H9 (cell line): Measurements from ENCODE around the gene C10orf88. TPM values are rescaled to one million over a fixed set of nuclear protein-coding genes. Genes with fewer than 3 reads are reported as not detected.

Source experiments
- DNase-seq: peaks from one replicate; pipeline ENCODE4 v3.0.0-alpha.2; 2017
- H2AFZ ChIP-seq: one replicate; pipeline ENCODE4 v1.6.1; 2013; ENCODE audit warnings: mild to moderate bottlenecking, low read length, control low read depth, moderate library complexity
- H2AK5ac ChIP-seq: 2 replicates; pipeline ENCODE4 v1.6.1; 2013; ENCODE audit warnings: low read length, control low read depth, mixed read lengths; ENCODE audit not compliant: insufficient read length
- H2BK120ac ChIP-seq: one replicate; pipeline ENCODE4 v1.6.1; 2013; ENCODE audit warnings: low read depth, mild to moderate bottlenecking, low read length, control low read depth, inconsistent platforms; ENCODE audit not compliant: poor library complexity, severe bottlenecking
- H2BK12ac ChIP-seq: 2 replicates; pipeline ENCODE4 v1.6.1; 2013; ENCODE audit warnings: low read length, control low read depth, mixed read lengths, low read depth; ENCODE audit not compliant: insufficient read length
- H2BK15ac ChIP-seq: 2 replicates; pipeline ENCODE4 v1.6.1; 2013; ENCODE audit warnings: low read depth, low read length, control low read depth
- H2BK20ac ChIP-seq: one replicate; pipeline ENCODE4 v1.6.1; 2013; ENCODE audit warnings: low read depth, mild to moderate bottlenecking, low read length, control low read depth, inconsistent platforms; ENCODE audit not compliant: poor library complexity, severe bottlenecking
- H2BK5ac ChIP-seq: 2 replicates; pipeline ENCODE4 v1.6.1; 2013; ENCODE audit warnings: low read length, control low read depth, mixed read lengths; ENCODE audit not compliant: insufficient read length
- H3K14ac ChIP-seq: 2 replicates; pipeline ENCODE4 v1.6.1; 2013; ENCODE audit warnings: low read length, control low read depth; ENCODE audit not compliant: insufficient read depth
- H3K18ac ChIP-seq: 2 replicates; pipeline ENCODE4 v1.6.1; 2013; ENCODE audit warnings: low read depth, mild to moderate bottlenecking, mixed read lengths, low read length, control low read depth; ENCODE audit not compliant: insufficient read length
- H3K23ac ChIP-seq: 2 replicates; pipeline ENCODE4 v1.6.1; 2013; ENCODE audit warnings: low read length, control low read depth, mixed read lengths, low read depth; ENCODE audit not compliant: insufficient read length
- H3K23me2 ChIP-seq: 2 replicates; pipeline ENCODE4 v1.6.1; 2013; ENCODE audit warnings: low read depth, mild to moderate bottlenecking, mixed read lengths, low read length, control low read depth; ENCODE audit not compliant: insufficient read length, poor library complexity, severe bottlenecking
- H3K27ac ChIP-seq: 2 replicates; pipeline ENCODE4 v1.5.1; 2013; ENCODE audit warnings: low read length, control low read depth, mixed read lengths, low read depth; ENCODE audit not compliant: insufficient read length
- H3K27me3 ChIP-seq: 2 replicates; pipeline ENCODE4 v1.6.1; 2013; ENCODE audit warnings: low read length, control low read depth, inconsistent platforms; ENCODE audit not compliant: insufficient read depth
- H3K4ac ChIP-seq: 2 replicates; pipeline ENCODE4 v1.6.1; 2013; ENCODE audit warnings: low read depth, mild to moderate bottlenecking, control low read depth, inconsistent platforms, low read length, moderate library complexity
- H3K4me1 ChIP-seq: 2 replicates; pipeline ENCODE4 v1.6.1; 2013; ENCODE audit warnings: low read length, control low read depth, inconsistent platforms; ENCODE audit not compliant: insufficient read depth
- H3K4me2 ChIP-seq: 2 replicates; pipeline ENCODE4 v1.6.1; 2013; ENCODE audit warnings: low read length, control low read depth, mixed read lengths; ENCODE audit not compliant: insufficient read length, insufficient read depth
- H3K56ac ChIP-seq: 2 replicates; pipeline ENCODE4 v1.6.1; 2013; ENCODE audit warnings: low read depth, mild to moderate bottlenecking, mixed read lengths, low read length, control low read depth; ENCODE audit not compliant: insufficient read length
- H3K79me1 ChIP-seq: 2 replicates; pipeline ENCODE4 v1.6.1; 2013; ENCODE audit warnings: low read depth, mild to moderate bottlenecking, moderate library complexity, low read length, control low read depth, inconsistent platforms; ENCODE audit not compliant: insufficient read depth, poor library complexity, severe bottlenecking
- H3K79me2 ChIP-seq: 2 replicates; pipeline ENCODE4 v1.6.1; 2013; ENCODE audit warnings: low read length, control low read depth, inconsistent platforms; ENCODE audit not compliant: insufficient read depth
- H3K9ac ChIP-seq: 2 replicates; pipeline ENCODE4 v1.6.1; 2013; ENCODE audit warnings: low read length, control low read depth, mixed read lengths; ENCODE audit not compliant: insufficient read length; ENCODE audit errors: extremely low read depth
- H3K9me3 ChIP-seq: one replicate; pipeline ENCODE4 v1.6.1; 2013; ENCODE audit warnings: low read depth, low read length, inconsistent platforms; ENCODE audit not compliant: control insufficient read depth
- H3T11ph ChIP-seq: one replicate; pipeline ENCODE4 v1.6.1; 2013; ENCODE audit warnings: mild to moderate bottlenecking, low read length, control low read depth, inconsistent platforms
- H4K20me1 ChIP-seq: one replicate; pipeline ENCODE4 v1.6.1; 2013; ENCODE audit not compliant: control insufficient read depth, insufficient read length, insufficient read depth
- H4K5ac ChIP-seq: 2 replicates; pipeline ENCODE4 v1.6.1; 2013; ENCODE audit warnings: low read depth, mild to moderate bottlenecking, mixed read lengths, low read length, control low read depth; ENCODE audit not compliant: insufficient read length
- H4K8ac ChIP-seq: replicated peaks from 2 replicates; pipeline ENCODE4 v1.6.1; 2013; ENCODE audit warnings: low read length, control low read depth, mixed read lengths, low read depth; ENCODE audit not compliant: insufficient read length
- H4K91ac ChIP-seq: 2 replicates; pipeline ENCODE4 v1.6.1; 2013; ENCODE audit warnings: low read depth, mild to moderate bottlenecking, moderate library complexity, mixed read lengths, low read length, control low read depth; ENCODE audit not compliant: insufficient read length
- H3K27ac Mint-ChIP-seq, 3 experiments: 2 replicates in 2 of 3; 3 replicates in 1 of 3; pipeline ENCODE4 v1.8.0; 2020 to 2021; ENCODE audit warnings: mixed read lengths in 3 of 3, mild to moderate bottlenecking in 1 of 3, moderate library complexity in 1 of 3
- H3K27me3 Mint-ChIP-seq: 2 replicates; pipeline ENCODE4 v1.8.0; 2021; ENCODE audit warnings: low read depth, mild to moderate bottlenecking, moderate library complexity, mixed read lengths
- H3K36me3 Mint-ChIP-seq, 3 experiments: 2 replicates in 2 of 3; 3 replicates in 1 of 3; pipeline ENCODE4 v1.8.0; 2020 to 2021; ENCODE audit warnings: low read depth in 3 of 3, mixed read lengths in 3 of 3; ENCODE audit not compliant: insufficient read depth in 1 of 3
- H3K4me1 Mint-ChIP-seq, 2 experiments: 2 replicates each; pipeline ENCODE4 v1.8.0; 2020; ENCODE audit warnings: mixed read lengths in 2 of 2
- H3K4me3 Mint-ChIP-seq, 2 experiments: 2 replicates in 1 of 2; 3 replicates in 1 of 2; pipeline ENCODE4 v1.8.0; 2020 to 2021; ENCODE audit warnings: mild to moderate bottlenecking in 2 of 2, mixed read lengths in 2 of 2, moderate library complexity in 1 of 2
- H3K9me3 Mint-ChIP-seq, 2 experiments: 2 replicates in 1 of 2; 3 replicates in 1 of 2; pipeline ENCODE4 v1.8.0; 2020; ENCODE audit warnings: mild to moderate bottlenecking in 2 of 2, mixed read lengths in 2 of 2, moderate library complexity in 1 of 2
- WGBS: extraction: QIAGEN DNeasy Blood & Tissue Kit; methylation state at CpG from one replicate; pipeline ENCODE4 v1.1.7; 2013; ENCODE audit warnings: missing lambda C conversion rate, low lambda C conversion rate, mixed read lengths; ENCODE audit not compliant: insufficient read length; ENCODE audit errors: extremely low coverage; 5-methylcytosine and 5-hydroxymethylcytosine counted together
- total RNA-seq: library from RNA; stranded (reverse); gene quantifications from 2 replicates; pipeline ENCODE4 v1.2.1, GENCODE V29; 2021
- TF ChIP-seq, protein P1 (sequence below): fragments of 200-600 bp; sonication (generic); conservative IDR thresholded peaks from 3 replicates; pipeline ENCODE4 v1.8.0; 2021; ENCODE audit warnings: antibody characterized with exemption, mild to moderate bottlenecking

Gene C10orf88
- total RNA-seq, 1 experiment from 2014 or later: 11.7 TPM

DNA sequence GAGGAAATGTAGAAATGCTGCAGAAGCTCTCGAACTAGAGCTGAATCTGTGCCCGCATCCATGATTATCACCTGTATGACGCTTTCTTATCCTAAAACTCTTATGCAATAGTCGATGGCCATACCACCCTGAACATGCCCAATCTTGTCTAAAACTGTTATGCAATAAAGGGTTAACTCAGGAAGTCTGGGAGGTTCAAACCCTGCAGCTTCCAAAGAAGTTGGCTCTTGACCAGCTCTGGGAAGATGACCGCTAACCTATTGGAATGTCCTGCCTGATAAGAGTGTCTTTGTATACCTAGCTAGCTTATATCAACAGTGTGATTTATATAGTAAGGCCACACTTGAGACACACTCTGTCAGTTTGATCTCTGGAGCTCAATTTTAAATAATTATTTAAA lies 3.4 kb upstream of the C10orf88 start:
- Histone ChIP-seq H3K79me1 (no peaks in the 10 kb centered on the region), H2BK12ac (no peak overlapping the region), H3K4me1 (no peaks in the 10 kb centered on the region), H3K4me2 (no peak overlapping the region), H3K56ac (no peak overlapping the region), H3K18ac (no peak overlapping the region), H2AFZ (no peak overlapping the region), H3T11ph (no peak overlapping the region), H3K23me2 (peaks cover 4% of the 10 kb centered on the region), H3K79me2 (no peaks in the 10 kb centered on the region), H3K23ac (no peak overlapping the region), H4K8ac (no peak overlapping the region), H4K20me1 (no peaks in the 10 kb centered on the region), H2BK120ac (no peak overlapping the region), H4K91ac (no peak overlapping the region), H2AK5ac (no peak overlapping the region), H2BK5ac (no peak overlapping the region), H3K4ac (no peak overlapping the region), H3K9ac (no peak overlapping the region), H3K14ac (no peak overlapping the region), H4K5ac (no peak overlapping the region), H3K9me3 (no peaks in the 10 kb centered on the region), H2BK20ac (no peak overlapping the region), H3K27ac (no peak overlapping the region), H2BK15ac (no peak overlapping the region), H3K27me3 (peaks cover 4% of the 10 kb centered on the region; the same call in 1 of the 2 replicates)
- H3K36me3 Mint-ChIP-seq: peaks cover 0 to 10% (median 0%) of the 10 kb centered on the region in 3 experiments; a peak in 3 of 7 replicates
- H3K4me1 Mint-ChIP-seq: peaks cover 8 to 13% of the 10 kb centered on the region in 2 experiments
- TF ChIP-seq, protein P1, sequence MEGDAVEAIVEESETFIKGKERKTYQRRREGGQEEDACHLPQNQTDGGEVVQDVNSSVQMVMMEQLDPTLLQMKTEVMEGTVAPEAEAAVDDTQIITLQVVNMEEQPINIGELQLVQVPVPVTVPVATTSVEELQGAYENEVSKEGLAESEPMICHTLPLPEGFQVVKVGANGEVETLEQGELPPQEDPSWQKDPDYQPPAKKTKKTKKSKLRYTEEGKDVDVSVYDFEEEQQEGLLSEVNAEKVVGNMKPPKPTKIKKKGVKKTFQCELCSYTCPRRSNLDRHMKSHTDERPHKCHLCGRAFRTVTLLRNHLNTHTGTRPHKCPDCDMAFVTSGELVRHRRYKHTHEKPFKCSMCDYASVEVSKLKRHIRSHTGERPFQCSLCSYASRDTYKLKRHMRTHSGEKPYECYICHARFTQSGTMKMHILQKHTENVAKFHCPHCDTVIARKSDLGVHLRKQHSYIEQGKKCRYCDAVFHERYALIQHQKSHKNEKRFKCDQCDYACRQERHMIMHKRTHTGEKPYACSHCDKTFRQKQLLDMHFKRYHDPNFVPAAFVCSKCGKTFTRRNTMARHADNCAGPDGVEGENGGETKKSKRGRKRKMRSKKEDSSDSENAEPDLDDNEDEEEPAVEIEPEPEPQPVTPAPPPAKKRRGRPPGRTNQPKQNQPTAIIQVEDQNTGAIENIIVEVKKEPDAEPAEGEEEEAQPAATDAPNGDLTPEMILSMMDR: no peak
- H3K27ac Mint-ChIP-seq: no peak overlapping the region
- WGBS: no CpG with 5 or more reads among the region's 5 CpGs
- H3K4me3 Mint-ChIP-seq: no peak overlapping the region
- H3K9me3 Mint-ChIP-seq: peaks cover 11 to 13% of the 10 kb centered on the region in 2 experiments; a peak in 4 of 5 replicates
- no peak for DNase-seq
- H3K27me3 Mint-ChIP-seq: peaks cover 45% of the 10 kb centered on the region
